ENCODE results near the gene SIRT3. TPM values are rescaled to one million over a fixed set of nuclear protein-coding genes. Genes with fewer than 3 reads are reported as not detected.

Gene SIRT3
- total and polyA plus RNA-seq, 2 of the 13 experiments (the other 11 are each of a cell fraction or from before 2014, with no cell fraction given), result 15.1 to 18.2 TPM

- TF ChIP-seq, protein P1, sequence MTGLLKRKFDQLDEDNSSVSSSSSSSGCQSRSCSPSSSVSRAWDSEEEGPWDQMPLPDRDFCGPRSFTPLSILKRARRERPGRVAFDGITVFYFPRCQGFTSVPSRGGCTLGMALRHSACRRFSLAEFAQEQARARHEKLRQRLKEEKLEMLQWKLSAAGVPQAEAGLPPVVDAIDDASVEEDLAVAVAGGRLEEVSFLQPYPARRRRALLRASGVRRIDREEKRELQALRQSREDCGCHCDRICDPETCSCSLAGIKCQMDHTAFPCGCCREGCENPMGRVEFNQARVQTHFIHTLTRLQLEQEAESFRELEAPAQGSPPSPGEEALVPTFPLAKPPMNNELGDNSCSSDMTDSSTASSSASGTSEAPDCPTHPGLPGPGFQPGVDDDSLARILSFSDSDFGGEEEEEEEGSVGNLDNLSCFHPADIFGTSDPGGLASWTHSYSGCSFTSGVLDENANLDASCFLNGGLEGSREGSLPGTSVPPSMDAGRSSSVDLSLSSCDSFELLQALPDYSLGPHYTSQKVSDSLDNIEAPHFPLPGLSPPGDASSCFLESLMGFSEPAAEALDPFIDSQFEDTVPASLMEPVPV (CRISPR knock-in tag; IDR thresholded peaks at IDR 0.05), result 0 out of 2 replicates have a peak, but pooled peaks have one; percentile 52
- TF ChIP-seq ZNF281 (CRISPR knock-in tag; IDR thresholded peaks at IDR 0.05; ENCODE audit: borderline replicate concordance), result peak; percentile 66; the same call in 1 of the 2 replicates
- peak; percentile 7; the same call in 1 of the 2 replicates for TF ChIP-seq CBX5 (CRISPR knock-in tag; IDR thresholded peaks at IDR 0.05; ENCODE audit: borderline replicate concordance)
- no peak for TF ChIP-seq HNRNPUL1 (IDR thresholded peaks at IDR 0.05; ENCODE audit: low read depth, low read length)
- TF ChIP-seq KLF6 (CRISPR knock-in tag; IDR thresholded peaks at IDR 0.05), result peak; percentile 75; the same call in 1 of the 2 replicates
- TF ChIP-seq ZNF512 (CRISPR knock-in tag; IDR thresholded peaks at IDR 0.05), result no peak
- TF ChIP-seq BRD4 (CRISPR knock-in tag; IDR thresholded peaks at IDR 0.05), result peak; percentile 98
- TF ChIP-seq ZFP91 (CRISPR knock-in tag; IDR thresholded peaks at IDR 0.05; ENCODE audit: borderline replicate concordance), result peak; percentile 90
- no peak for TF ChIP-seq HOXA5 (CRISPR knock-in tag; IDR thresholded peaks at IDR 0.05)
- TF ChIP-seq SMARCE1 (IDR thresholded peaks at IDR 0.05; ENCODE audit: borderline replicate concordance), result no peak
- TF ChIP-seq, protein P2, sequence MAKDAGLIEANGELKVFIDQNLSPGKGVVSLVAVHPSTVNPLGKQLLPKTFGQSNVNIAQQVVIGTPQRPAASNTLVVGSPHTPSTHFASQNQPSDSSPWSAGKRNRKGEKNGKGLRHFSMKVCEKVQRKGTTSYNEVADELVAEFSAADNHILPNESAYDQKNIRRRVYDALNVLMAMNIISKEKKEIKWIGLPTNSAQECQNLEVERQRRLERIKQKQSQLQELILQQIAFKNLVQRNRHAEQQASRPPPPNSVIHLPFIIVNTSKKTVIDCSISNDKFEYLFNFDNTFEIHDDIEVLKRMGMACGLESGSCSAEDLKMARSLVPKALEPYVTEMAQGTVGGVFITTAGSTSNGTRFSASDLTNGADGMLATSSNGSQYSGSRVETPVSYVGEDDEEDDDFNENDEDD (CRISPR knock-in tag; IDR thresholded peaks at IDR 0.05; ENCODE audit: borderline replicate concordance), result peak; percentile 58; the same call in 1 of the 2 replicates
- no peak for TF ChIP-seq ZNF775 (CRISPR knock-in tag; IDR thresholded peaks at IDR 0.05; ENCODE audit: borderline replicate concordance)
- 0 out of 2 replicates have a peak, but pooled peaks have one; percentile 33 for TF ChIP-seq ZNF563 (CRISPR knock-in tag; IDR thresholded peaks at IDR 0.05)
- TF ChIP-seq SRF (IDR thresholded peaks at IDR 0.05; ENCODE audit: low read depth, low read length), result no peak
- no peak for TF ChIP-seq RFX3 (CRISPR knock-in tag; IDR thresholded peaks at IDR 0.05)
- TF ChIP-seq ZNF296 (CRISPR knock-in tag; conservative IDR thresholded peaks at IDR 0.05), result 0 out of 2 replicates have a peak, but pooled peaks have one; percentile 87
- no peak for TF ChIP-seq EP300 (IDR thresholded peaks at IDR 0.05; ENCODE audit: low read depth in 2 of 2, low read length in 2 of 2)
- no peak for TF ChIP-seq EP300 (CRISPR knock-in tag; IDR thresholded peaks at IDR 0.05; ENCODE audit: borderline replicate concordance)
Measured at GRCh38 chr11:207208-207862, 28.8 kb downstream of the SIRT3 start, which contains the start of the genes BET1L and RIC8A (continued).
